SK-N-SH treated with all-trans-retinoic acid at 6 μM for 48 hours (cell line): ENCODE results near the gene ZNF845.

Experiments used
- BACH2 ChIP-seq: fragments of 250-450 bp; sonication (Bioruptor Pico); IDR thresholded peaks from 2 replicates; pipeline ENCODE4 v1.9.0; 2021; ENCODE audit warnings: mild to moderate bottlenecking, borderline replicate concordance
- CSDC2 ChIP-seq: fragments of 250-450 bp; sonication (Bioruptor Pico); IDR thresholded peaks from 2 replicates; pipeline ENCODE4 v1.5.0; 2020; ENCODE audit warnings: mild to moderate bottlenecking, moderate library complexity
- ESRRG ChIP-seq: fragments of 250-450 bp; sonication (Bioruptor Pico); IDR thresholded peaks from 2 replicates; pipeline ENCODE4 v1.6.1; 2021; ENCODE audit warnings: mild to moderate bottlenecking
- ISL1 ChIP-seq: fragments of 250-450 bp; sonication (Bioruptor Pico); IDR thresholded peaks from 2 replicates; pipeline ENCODE4 v2.1.2; 2022; ENCODE audit warnings: mild to moderate bottlenecking, moderate library complexity
- OSR1 ChIP-seq: fragments of 250-450 bp; sonication (Bioruptor Pico); IDR thresholded peaks from 2 replicates; pipeline ENCODE4 v1.8.0; 2022; ENCODE audit warnings: moderate library complexity, mild to moderate bottlenecking, inconsistent platforms
- SNAI2 ChIP-seq: fragments of 250-450 bp; sonication (Bioruptor Pico); IDR thresholded peaks from 2 replicates; pipeline ENCODE4 v1.5.0; 2020; ENCODE audit warnings: mild to moderate bottlenecking, moderate library complexity
- TCF4 ChIP-seq: fragments of 250-450 bp; sonication (Bioruptor Pico); IDR thresholded peaks from 2 replicates; pipeline ENCODE4 v1.8.0; 2021; ENCODE audit warnings: mild to moderate bottlenecking, moderate library complexity, borderline replicate concordance
- ZFP3 ChIP-seq: fragments of 250-450 bp; sonication (Bioruptor Pico); IDR thresholded peaks from 2 replicates; pipeline ENCODE4 v1.5.0; 2020; ENCODE audit warnings: mild to moderate bottlenecking, moderate library complexity
- ZNF70 ChIP-seq: fragments of 450-650 bp; formaldehyde crosslinking; IDR thresholded peaks from 2 replicates; pipeline ENCODE4 v1.5.0; 2020; ENCODE audit warnings: mild to moderate bottlenecking, moderate library complexity
- TF ChIP-seq, protein P1 (sequence below): fragments of 250-450 bp; sonication (Bioruptor Pico); IDR thresholded peaks from 2 replicates; pipeline ENCODE4 v1.8.0; 2021; ENCODE audit warnings: low read depth, mild to moderate bottlenecking, moderate library complexity, borderline replicate concordance
- TF ChIP-seq, protein P2 (sequence below): fragments of 250-450 bp; sonication (Bioruptor Pico); IDR thresholded peaks from 2 replicates; pipeline ENCODE4 v1.8.0; 2020; ENCODE audit warnings: mild to moderate bottlenecking, moderate library complexity, borderline replicate concordance
- TF ChIP-seq, protein P3 (sequence below): fragments of 250-450 bp; sonication (Bioruptor Pico); IDR thresholded peaks from 2 replicates; pipeline ENCODE4 v1.5.1; 2020; ENCODE audit warnings: low read depth, mild to moderate bottlenecking, moderate library complexity

DNA sequence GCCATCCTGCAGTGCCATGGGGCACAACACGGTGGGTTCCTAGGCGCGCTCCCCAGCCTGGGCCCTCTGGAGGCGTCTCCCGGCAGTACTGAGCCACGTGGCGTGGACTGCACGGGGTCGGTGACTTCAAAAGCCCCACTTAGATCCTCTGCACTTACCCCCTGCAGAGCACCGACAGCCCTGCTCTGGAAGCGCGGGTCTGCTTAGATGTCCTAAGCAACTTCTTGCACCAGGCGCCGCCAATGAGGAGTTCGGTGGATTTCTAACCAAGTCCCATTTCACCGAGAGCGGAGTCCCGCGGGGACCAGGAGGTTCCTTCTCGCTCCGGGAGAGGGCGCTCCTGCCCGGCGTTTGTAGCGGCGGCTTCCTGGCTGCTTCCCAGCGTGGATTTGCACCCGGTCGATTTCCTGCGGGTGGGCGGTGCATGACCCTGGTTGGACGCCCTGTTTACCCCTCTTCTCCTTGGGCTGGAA, 25.2 kb upstream of the ZNF845 start:
- TF ChIP-seq, protein P1, sequence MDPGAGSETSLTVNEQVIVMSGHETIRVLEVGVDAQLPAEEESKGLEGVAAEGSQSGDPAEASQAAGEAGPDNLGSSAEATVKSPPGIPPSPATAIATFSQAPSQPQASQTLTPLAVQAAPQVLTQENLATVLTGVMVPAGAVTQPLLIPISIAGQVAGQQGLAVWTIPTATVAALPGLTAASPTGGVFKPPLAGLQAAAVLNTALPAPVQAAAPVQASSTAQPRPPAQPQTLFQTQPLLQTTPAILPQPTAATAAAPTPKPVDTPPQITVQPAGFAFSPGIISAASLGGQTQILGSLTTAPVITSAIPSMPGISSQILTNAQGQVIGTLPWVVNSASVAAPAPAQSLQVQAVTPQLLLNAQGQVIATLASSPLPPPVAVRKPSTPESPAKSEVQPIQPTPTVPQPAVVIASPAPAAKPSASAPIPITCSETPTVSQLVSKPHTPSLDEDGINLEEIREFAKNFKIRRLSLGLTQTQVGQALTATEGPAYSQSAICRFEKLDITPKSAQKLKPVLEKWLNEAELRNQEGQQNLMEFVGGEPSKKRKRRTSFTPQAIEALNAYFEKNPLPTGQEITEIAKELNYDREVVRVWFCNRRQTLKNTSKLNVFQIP (CRISPR knock-in tag) = no peak
- TF ChIP-seq ZNF70 = no peak
- TF ChIP-seq OSR1 = no peak
- TF ChIP-seq BACH2 (CRISPR knock-in tag) = no peak
- TF ChIP-seq ISL1 (CRISPR knock-in tag) = no peak
- peak; percentile 69 for TF ChIP-seq ZFP3 (CRISPR knock-in tag)
- no peak for TF ChIP-seq ESRRG (CRISPR knock-in tag)
- TF ChIP-seq, protein P2, sequence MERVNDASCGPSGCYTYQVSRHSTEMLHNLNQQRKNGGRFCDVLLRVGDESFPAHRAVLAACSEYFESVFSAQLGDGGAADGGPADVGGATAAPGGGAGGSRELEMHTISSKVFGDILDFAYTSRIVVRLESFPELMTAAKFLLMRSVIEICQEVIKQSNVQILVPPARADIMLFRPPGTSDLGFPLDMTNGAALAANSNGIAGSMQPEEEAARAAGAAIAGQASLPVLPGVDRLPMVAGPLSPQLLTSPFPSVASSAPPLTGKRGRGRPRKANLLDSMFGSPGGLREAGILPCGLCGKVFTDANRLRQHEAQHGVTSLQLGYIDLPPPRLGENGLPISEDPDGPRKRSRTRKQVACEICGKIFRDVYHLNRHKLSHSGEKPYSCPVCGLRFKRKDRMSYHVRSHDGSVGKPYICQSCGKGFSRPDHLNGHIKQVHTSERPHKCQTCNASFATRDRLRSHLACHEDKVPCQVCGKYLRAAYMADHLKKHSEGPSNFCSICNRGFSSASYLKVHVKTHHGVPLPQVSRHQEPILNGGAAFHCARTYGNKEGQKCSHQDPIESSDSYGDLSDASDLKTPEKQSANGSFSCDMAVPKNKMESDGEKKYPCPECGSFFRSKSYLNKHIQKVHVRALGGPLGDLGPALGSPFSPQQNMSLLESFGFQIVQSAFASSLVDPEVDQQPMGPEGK (CRISPR knock-in tag) = no peak
- TF ChIP-seq, protein P3, sequence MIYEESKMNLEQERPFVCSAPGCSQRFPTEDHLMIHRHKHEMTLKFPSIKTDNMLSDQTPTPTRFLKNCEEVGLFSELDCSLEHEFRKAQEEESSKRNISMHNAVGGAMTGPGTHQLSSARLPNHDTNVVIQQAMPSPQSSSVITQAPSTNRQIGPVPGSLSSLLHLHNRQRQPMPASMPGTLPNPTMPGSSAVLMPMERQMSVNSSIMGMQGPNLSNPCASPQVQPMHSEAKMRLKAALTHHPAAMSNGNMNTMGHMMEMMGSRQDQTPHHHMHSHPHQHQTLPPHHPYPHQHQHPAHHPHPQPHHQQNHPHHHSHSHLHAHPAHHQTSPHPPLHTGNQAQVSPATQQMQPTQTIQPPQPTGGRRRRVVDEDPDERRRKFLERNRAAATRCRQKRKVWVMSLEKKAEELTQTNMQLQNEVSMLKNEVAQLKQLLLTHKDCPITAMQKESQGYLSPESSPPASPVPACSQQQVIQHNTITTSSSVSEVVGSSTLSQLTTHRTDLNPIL (CRISPR knock-in tag) = no peak
- TF ChIP-seq TCF4 = no peak
- TF ChIP-seq SNAI2 (CRISPR knock-in tag) = no peak
- TF ChIP-seq CSDC2 (CRISPR knock-in tag) = no peak
